SK-N-MC (cell line): ENCODE results near the gene CIRBP.

ENCODE experiments used
- EZH2 ChIP-seq: fragments of 200-600 bp; sonication (generic); IDR thresholded peaks from one replicate; pipeline ENCODE4 v1.6.1; 2017; ENCODE audit warnings: antibody characterized with exemption
- FOXP2 ChIP-seq: optimal IDR thresholded peaks from 2 replicates; pipeline ENCODE3; 2011; ENCODE audit warnings: mild to moderate bottlenecking, moderate library complexity; ENCODE audit not compliant: insufficient read depth; ENCODE audit errors: extremely low read length, control extremely low read depth
- POLR2AphosphoS5 ChIP-seq: IDR thresholded peaks from 2 replicates; pipeline ENCODE4 v1.6.1; 2012; ENCODE audit warnings: mild to moderate bottlenecking, low read depth, low read length, borderline replicate concordance

- TF ChIP-seq POLR2AphosphoS5 (no peak), EZH2 (no peak), FOXP2 (no peak)
Measured at GRCh38 chr19:1283207-1283916, 14.2 kb downstream of the CIRBP start.
